Mucosa of rectum (tissue), 2 donors: ENCODE measurements around the gene ZNF536.
"Not testable (repeated sequence)": the region's sequence is repeated elsewhere in the genome, so short reads cannot be mapped to it uniquely, and the experiment has no call there.

ENCODE experiments used
- H3K27ac ChIP-seq, 2 donors: one replicate each; pipeline ENCODE4 v1.7.0; 2013; ENCODE audit warnings: inconsistent platforms in 2 of 2, low read depth in 2 of 2, low read length in 2 of 2
- H3K27me3 ChIP-seq, 2 donors: one replicate each; pipeline ENCODE4 v1.7.0; 2013; ENCODE audit warnings: low read length in 2 of 2; ENCODE audit not compliant: control insufficient read depth in 2 of 2, insufficient read depth in 2 of 2
- H3K36me3 ChIP-seq, 2 donors: one replicate each; pipeline ENCODE4 v1.7.0; 2013; ENCODE audit warnings: low read length in 2 of 2; ENCODE audit not compliant: control insufficient read depth in 2 of 2, insufficient read depth in 2 of 2
- H3K4me1 ChIP-seq, 2 donors: one replicate each; pipeline ENCODE4 v1.7.0; 2013; ENCODE audit warnings: low read length in 2 of 2, mild to moderate bottlenecking in 1 of 2; ENCODE audit not compliant: control insufficient read depth in 2 of 2, insufficient read depth in 2 of 2
- H3K4me3 ChIP-seq, 2 donors: one replicate each; pipeline ENCODE4 v1.7.0; 2013; ENCODE audit warnings: low read length in 2 of 2
- H3K9ac ChIP-seq, 2 donors: one replicate each; pipeline ENCODE4 v1.7.0; 2013; ENCODE audit warnings: low read length in 2 of 2, low read depth in 1 of 2, mild to moderate bottlenecking in 1 of 2
- H3K9me3 ChIP-seq, 2 donors: one replicate each; pipeline ENCODE4 v1.7.0; 2013; ENCODE audit warnings: low read length in 2 of 2; ENCODE audit not compliant: control insufficient read depth in 2 of 2
- donor health status: healthy.
- donor health status: Normal muscosa, but diverticular disease.

The ZNF536 gene

DNA sequence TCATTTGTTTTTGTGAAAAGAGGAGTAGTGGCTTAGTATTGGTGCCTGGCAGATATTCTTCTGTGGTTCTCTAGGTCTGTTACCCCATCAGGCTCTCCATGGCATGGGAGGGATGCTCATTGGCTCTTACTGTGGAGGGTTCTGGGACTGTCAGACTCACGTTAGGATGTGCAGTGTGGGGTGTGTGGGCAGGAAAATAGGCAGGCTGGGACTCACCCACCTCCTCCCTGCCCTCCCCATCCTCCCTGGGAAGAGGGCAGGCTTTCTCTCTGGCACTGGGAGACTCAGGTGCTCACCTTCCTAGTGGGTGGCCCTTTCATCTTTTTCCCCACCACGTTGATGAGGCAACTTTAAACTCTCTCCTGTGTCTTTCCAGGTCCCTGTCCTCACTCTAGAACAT lies 44.2 kb downstream of the ZNF536 start:
- H3K9ac ChIP-seq = no peak overlapping the region
- no peaks in the 10 kb centered on the region for H3K9me3 ChIP-seq
- H3K36me3 ChIP-seq = no peaks in the 10 kb centered on the region
- no peak overlapping the region for H3K4me3 ChIP-seq
- peaks cover 0 to 2% of the 10 kb centered on the region in 2 donors for H3K27me3 ChIP-seq
- H3K27ac ChIP-seq = no peak overlapping the region
- no peaks in the 10 kb centered on the region for H3K4me1 ChIP-seq

DNA sequence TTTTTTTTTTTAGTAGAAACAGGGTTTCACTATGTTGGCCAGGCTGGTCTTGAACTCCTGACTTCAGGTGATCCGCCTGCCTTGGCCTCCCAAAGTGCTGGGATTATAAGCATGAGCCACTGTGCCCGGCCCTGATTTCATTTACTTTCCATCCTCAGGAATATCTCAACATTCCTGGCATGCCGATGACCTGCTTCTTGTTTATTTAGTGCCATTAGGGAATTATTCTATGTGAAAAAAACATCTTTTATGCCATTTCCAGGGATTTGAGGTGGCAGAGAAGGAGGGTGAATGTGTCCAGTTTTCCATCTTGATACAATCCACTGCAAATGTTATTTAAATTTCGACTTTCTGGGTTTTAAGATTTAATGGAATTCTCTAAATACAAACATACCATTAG lies 45.0 kb downstream of the ZNF536 start:
- H3K27ac ChIP-seq, H3K27me3 ChIP-seq, H3K4me1 ChIP-seq, H3K9me3 ChIP-seq, H3K4me3 ChIP-seq, H3K36me3 ChIP-seq, H3K9ac ChIP-seq: not testable (repeated sequence)

- no peaks in the 10 kb centered on the region for H3K4me1 ChIP-seq
- H3K36me3 ChIP-seq = no peaks in the 10 kb centered on the region
- H3K9ac ChIP-seq = no peak overlapping the region
- no peak overlapping the region for H3K4me3 ChIP-seq
- H3K27me3 ChIP-seq = peaks cover 0 to 2% of the 10 kb centered on the region in 2 donors
- H3K9me3 ChIP-seq = no peaks in the 10 kb centered on the region
- no peak overlapping the region for H3K27ac ChIP-seq
These were observed 47.5 kb downstream of the ZNF536 start for GRCh38 chr19:30419568-30420180.

GRCh38 chr19:30420316-30420715 lies 48.1 kb downstream of the ZNF536 start:
- Histone ChIP-seq H3K4me1 (no peaks in the 10 kb centered on the region), H3K27me3 (peaks cover 0 to 2% of the 10 kb centered on the region in 2 donors), H3K27ac (no peak overlapping the region), H3K9me3 (no peaks in the 10 kb centered on the region), H3K36me3 (no peaks in the 10 kb centered on the region), H3K4me3 (no peak overlapping the region), H3K9ac (no peak overlapping the region)

- no peaks in the 10 kb centered on the region for H3K36me3 ChIP-seq
- H3K4me1 ChIP-seq = no peaks in the 10 kb centered on the region
- no peak overlapping the region for H3K4me3 ChIP-seq
- H3K27me3 ChIP-seq = peaks cover 0 to 2% of the 10 kb centered on the region in 2 donors
- no peaks in the 10 kb centered on the region for H3K9me3 ChIP-seq
- no peak overlapping the region for H3K27ac ChIP-seq
- no peak overlapping the region for H3K9ac ChIP-seq
These were observed 48.7 kb downstream of the ZNF536 start for GRCh38 chr19:30420881-30421280.

DNA sequence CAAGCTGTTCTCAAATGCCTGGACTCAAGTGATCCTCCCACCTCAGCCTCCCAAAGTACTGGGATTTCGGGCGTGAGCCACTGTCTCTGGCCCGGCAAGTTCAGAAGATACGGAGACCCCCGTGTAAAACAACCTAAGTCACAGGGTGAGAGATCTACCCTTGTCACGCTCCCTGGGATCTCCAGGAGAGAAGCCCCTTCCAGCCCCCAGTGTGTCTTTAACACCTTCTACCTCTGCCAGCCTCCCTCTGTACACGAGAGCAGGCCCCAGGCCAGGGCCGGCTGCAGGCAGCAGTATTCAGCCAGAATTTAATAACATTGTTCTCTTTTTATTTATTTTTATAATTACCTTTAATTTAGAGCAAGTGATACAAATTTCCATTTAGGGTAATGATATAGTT lies 49.4 kb downstream of the ZNF536 start:
- peaks cover 0 to 2% of the 10 kb centered on the region in 2 donors for H3K27me3 ChIP-seq

DNA sequence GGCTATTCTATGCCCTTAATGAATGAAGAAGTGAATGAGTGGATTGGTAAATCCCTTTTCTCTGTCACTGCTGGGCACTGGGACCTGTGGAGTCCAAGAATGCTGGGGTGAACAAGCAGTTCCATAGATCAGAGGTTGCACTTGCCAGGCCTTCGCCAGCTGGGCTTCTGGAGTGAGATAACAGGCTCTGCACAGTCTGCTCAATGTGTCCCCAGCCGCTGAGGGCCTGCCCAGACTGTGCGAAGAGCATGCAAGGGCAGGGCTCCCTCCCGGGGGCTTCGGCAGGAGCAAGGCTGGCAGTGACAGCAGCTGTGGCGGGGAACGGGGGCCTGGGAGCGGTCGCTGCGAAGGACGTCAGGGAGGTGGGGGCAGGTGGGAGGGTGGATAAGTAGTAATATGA lies 51.3 kb downstream of the ZNF536 start:
- Histone ChIP-seq H3K4me1 (no peaks in the 10 kb centered on the region), H3K27ac (no peak overlapping the region), H3K27me3 (peaks cover 0 to 2% of the 10 kb centered on the region in 2 donors), H3K4me3 (no peak overlapping the region), H3K9ac (no peak overlapping the region), H3K9me3 (no peaks in the 10 kb centered on the region), H3K36me3 (no peaks in the 10 kb centered on the region)

More for the DNA sequence above, 49.4 kb downstream of the ZNF536 start:
- H3K27ac ChIP-seq = no peak overlapping the region
- H3K4me3 ChIP-seq = no peak overlapping the region
- no peaks in the 10 kb centered on the region for H3K36me3 ChIP-seq
- H3K9ac ChIP-seq = no peak overlapping the region
- H3K9me3 ChIP-seq = no peaks in the 10 kb centered on the region
- H3K4me1 ChIP-seq = no peaks in the 10 kb centered on the region

DNA sequence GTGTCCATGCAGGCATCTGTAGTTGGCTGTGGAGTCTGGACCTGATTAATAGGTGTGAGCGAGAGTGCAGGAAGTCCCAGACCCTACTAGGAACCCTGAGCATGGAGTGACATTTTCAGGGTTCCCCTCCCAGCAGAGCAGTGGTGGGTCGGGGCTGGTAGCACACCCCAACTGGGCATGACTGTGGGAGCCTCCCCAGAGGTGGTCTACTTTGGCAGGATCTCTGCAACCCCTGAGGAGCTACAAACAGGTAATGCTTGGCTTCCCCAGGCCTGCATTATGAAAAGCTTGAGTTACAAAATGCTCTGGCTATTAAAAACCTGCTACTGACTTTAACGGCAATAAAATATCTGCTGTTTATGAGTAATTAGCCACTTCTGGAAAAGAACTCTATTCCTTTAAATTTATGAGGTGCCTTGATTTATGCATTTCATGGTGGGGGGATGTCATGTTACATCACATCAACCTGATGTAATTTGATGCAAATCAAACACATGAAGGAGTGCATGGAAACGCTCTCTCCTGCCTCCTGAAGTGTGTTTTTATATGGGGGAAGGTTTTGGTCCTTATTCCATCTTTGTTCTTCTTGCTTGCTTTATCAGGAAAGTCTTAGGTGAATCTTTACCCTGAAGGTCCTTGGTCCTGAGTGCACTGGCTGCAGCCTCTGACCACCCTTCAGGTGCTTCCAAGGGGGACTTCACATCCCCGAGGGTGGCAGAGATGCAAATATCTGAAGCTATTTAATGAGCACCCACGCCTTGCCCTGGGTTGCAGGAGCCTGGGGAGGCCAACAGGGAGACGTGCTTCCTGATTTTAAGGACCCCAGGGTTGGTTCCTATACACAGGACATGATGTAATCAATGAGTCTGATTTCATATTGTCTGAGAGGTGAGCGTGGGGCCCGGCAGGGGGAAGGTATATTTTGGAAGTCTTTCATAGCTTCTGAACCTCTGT lies 54.0 kb downstream of the ZNF536 start:
- H3K9ac ChIP-seq = no peak overlapping the region
- no peak overlapping the region for H3K4me3 ChIP-seq
- no peaks in the 10 kb centered on the region for H3K27me3 ChIP-seq
- no peaks in the 10 kb centered on the region for H3K9me3 ChIP-seq
- no peaks in the 10 kb centered on the region for H3K36me3 ChIP-seq
- H3K27ac ChIP-seq = no peak overlapping the region
- no peaks in the 10 kb centered on the region for H3K4me1 ChIP-seq

GRCh38 chr19:30426864-30427263 lies 54.7 kb downstream of the ZNF536 start:
- no peak overlapping the region for H3K27ac ChIP-seq
- no peak overlapping the region for H3K4me3 ChIP-seq
- no peaks in the 10 kb centered on the region for H3K4me1 ChIP-seq
- no peak overlapping the region for H3K9ac ChIP-seq
- H3K27me3 ChIP-seq = no peaks in the 10 kb centered on the region
- no peaks in the 10 kb centered on the region for H3K36me3 ChIP-seq
- no peaks in the 10 kb centered on the region for H3K9me3 ChIP-seq

DNA sequence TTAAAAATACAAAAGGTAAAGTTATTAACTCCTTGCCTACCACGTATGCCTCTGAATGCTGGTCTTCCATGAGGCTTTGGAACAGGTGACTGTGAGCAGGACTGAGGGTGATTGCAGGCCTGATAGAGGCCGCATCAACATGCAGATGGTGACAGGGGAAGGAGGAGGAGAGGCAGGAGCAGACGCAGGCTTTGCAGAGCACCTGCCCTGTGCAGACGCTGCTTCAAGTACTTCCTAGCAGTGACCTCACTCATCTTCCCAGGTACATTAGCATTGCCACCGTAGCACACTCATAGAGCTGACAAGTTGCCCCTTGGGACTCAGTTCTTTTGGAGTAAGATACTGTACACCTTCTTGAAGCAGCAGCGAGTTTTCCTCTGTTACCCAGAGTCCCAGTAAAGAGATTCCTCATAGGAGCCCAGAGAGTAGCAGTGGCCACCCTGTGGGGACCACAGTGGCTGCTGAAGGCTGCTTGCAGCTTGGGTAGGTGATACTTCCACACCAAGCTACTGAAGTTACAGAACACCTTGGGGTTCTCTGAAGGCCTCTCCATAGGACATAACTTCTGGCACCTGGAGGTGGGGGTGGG lies 56.0 kb downstream of the ZNF536 start:
- no peaks in the 10 kb centered on the region for H3K9me3 ChIP-seq
- no peaks in the 10 kb centered on the region for H3K4me1 ChIP-seq
- H3K27me3 ChIP-seq = no peaks in the 10 kb centered on the region
- no peaks in the 10 kb centered on the region for H3K36me3 ChIP-seq
- H3K4me3 ChIP-seq = no peak overlapping the region
- no peak overlapping the region for H3K27ac ChIP-seq
- no peak overlapping the region for H3K9ac ChIP-seq
